Tibial nerve (tissue), 4 donors: ENCODE results near the gene TCHHL1.

Experiments
- EP300 ChIP-seq, 2 donors: sonication (generic); formaldehyde crosslinking; IDR thresholded peaks; one replicate each; pipeline ENCODE4 v1.6.1; 2017; ENCODE audit warnings: antibody characterized with exemption in 2 of 2, mild to moderate bottlenecking in 1 of 2
- POLR2A ChIP-seq, 2 donors: fragments of 450-650 bp; IDR thresholded peaks; one replicate each; pipeline ENCODE4 v1.6.1; 2017; ENCODE audit warnings: antibody characterized with exemption in 2 of 2, mild to moderate bottlenecking in 2 of 2, moderate library complexity in 2 of 2
- TF ChIP-seq, protein P1 (sequence below), 5 experiments: fragments of 200-600 bp in 3 of 5; fragments of 450-650 bp in 2 of 5; sonication (generic) in 3 of 5; IDR thresholded peaks; one replicate each; pipeline ENCODE4 v1.5.1; 2016 to 2019; ENCODE audit warnings: antibody characterized with exemption in 5 of 5, mild to moderate bottlenecking in 3 of 5, moderate library complexity in 2 of 5

DNA sequence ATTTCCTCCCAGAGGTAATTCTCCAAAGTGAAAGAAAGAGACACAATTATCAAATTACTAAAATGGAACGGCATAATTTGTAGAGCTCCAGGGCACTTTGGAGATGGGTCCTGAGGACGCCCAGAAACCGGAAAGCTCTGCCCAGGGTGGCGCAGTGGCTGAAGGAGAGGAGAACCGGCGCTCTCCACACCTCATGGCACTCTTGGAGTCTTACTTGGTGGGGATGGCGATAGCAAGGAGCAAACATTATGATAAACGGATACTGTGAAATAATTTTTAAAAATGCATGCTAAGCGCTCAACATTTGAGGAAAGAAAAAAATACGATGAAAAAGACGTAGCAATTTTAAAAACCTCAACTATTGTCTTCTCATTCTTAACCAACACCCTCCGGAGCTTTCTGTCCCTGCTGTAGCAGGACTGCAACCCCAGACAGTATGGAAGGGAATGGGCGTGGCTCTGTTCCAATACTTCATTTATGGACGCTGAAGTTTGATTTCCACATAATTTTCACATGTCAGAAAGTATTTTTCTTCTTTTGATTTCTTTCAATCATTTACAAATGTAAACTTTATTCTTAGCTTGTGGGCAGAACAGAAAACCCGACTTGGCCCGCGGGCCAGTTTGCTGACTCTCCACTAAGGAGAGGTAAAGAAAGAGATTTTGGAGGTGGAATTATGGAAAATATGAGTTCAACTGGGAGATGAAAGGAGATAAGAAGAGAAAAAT lies 53.2 kb downstream of the TCHHL1 start:
- TF ChIP-seq POLR2A (IDR thresholded peaks at IDR 0.05), result no peak
- TF ChIP-seq, protein P1, sequence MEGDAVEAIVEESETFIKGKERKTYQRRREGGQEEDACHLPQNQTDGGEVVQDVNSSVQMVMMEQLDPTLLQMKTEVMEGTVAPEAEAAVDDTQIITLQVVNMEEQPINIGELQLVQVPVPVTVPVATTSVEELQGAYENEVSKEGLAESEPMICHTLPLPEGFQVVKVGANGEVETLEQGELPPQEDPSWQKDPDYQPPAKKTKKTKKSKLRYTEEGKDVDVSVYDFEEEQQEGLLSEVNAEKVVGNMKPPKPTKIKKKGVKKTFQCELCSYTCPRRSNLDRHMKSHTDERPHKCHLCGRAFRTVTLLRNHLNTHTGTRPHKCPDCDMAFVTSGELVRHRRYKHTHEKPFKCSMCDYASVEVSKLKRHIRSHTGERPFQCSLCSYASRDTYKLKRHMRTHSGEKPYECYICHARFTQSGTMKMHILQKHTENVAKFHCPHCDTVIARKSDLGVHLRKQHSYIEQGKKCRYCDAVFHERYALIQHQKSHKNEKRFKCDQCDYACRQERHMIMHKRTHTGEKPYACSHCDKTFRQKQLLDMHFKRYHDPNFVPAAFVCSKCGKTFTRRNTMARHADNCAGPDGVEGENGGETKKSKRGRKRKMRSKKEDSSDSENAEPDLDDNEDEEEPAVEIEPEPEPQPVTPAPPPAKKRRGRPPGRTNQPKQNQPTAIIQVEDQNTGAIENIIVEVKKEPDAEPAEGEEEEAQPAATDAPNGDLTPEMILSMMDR (IDR thresholded peaks at IDR 0.05), result no peak
- no peak for TF ChIP-seq EP300 (IDR thresholded peaks at IDR 0.05)
